PC-9 (cell line): ENCODE data around the gene OR51Q1. TPM values are rescaled to one million over a fixed set of nuclear protein-coding genes. Genes with fewer than 3 reads are reported as not detected.

Experiments
- BruUV-seq: library from RNA; stranded (reverse); fragments of 400-500 nt; replicated peaks from 2 replicates; lab custom pipeline; 2021; lab: Mats Ljungman, UMichigan
- CTCF ChIA-PET: fragments of 300-600 bp; sonication (Branson Sonifier 250); formaldehyde crosslinking; loops from one replicate; lab custom pipeline; 2022; ENCODE audit warnings: antibody characterized with exemption; lab: Charles Lee
- POLR2A ChIA-PET: fragments of 300-600 bp; sonication (Branson Sonifier 250); formaldehyde crosslinking; loops from one replicate; lab custom pipeline; 2022; ENCODE audit warnings: antibody characterized with exemption; ENCODE audit not compliant: unreplicated experiment; lab: Charles Lee
- DNase-seq, 2 experiments: peaks; one replicate each; pipeline versions ENCODE4 v3.0.0 to v3.0.0-alpha.2; 2015 to 2022; ENCODE audit warnings: mixed read lengths in 1 of 2
- H2AFZ ChIP-seq: fragments of 200-600 bp; sonication (generic); 2 replicates; pipeline ENCODE4 v1.8.1; 2017; ENCODE audit warnings: antibody characterized with exemption
- H3F3A ChIP-seq: fragments of 200-600 bp; sonication (generic); 2 replicates; pipeline ENCODE4 v1.8.1; 2017; ENCODE audit warnings: antibody characterized with exemption, mild to moderate bottlenecking, low read depth; ENCODE audit not compliant: insufficient read depth
- H3K27ac ChIP-seq: fragments of 200-600 bp; sonication (generic); 2 replicates; pipeline ENCODE4 v1.6.1; 2016; ENCODE audit warnings: mixed run types
- H3K27me3 ChIP-seq: fragments of 200-600 bp; sonication (generic); 2 replicates; pipeline ENCODE4 v1.6.1; 2016; ENCODE audit warnings: low read depth, mixed run types; ENCODE audit not compliant: insufficient read depth
- H3K36me3 ChIP-seq: fragments of 200-600 bp; sonication (generic); 2 replicates; pipeline ENCODE4 v1.6.1; 2016; ENCODE audit warnings: low read depth, mixed run types
- H3K4me1 ChIP-seq: fragments of 200-600 bp; sonication (generic); replicated peaks from 2 replicates; pipeline ENCODE4 v1.6.1; 2016; ENCODE audit warnings: mixed run types; ENCODE audit not compliant: insufficient read depth
- H3K4me2 ChIP-seq: fragments of 200-600 bp; sonication (generic); 2 replicates; pipeline ENCODE4 v1.6.1; 2017; ENCODE audit warnings: mixed run types
- H3K4me3 ChIP-seq: fragments of 200-600 bp; sonication (generic); 2 replicates; pipeline ENCODE4 v1.6.1; 2016; ENCODE audit warnings: mixed run types
- H3K79me2 ChIP-seq: fragments of 200-600 bp; sonication (generic); 2 replicates; pipeline ENCODE4 v1.6.1; 2017; ENCODE audit warnings: low read depth, mixed run types
- H3K9me2 ChIP-seq: fragments of 200-600 bp; sonication (generic); 2 replicates; pipeline ENCODE4 v1.8.1; 2017; ENCODE audit warnings: mild to moderate bottlenecking; ENCODE audit not compliant: insufficient read depth
- H3K9me3 ChIP-seq: fragments of 200-600 bp; sonication (generic); 2 replicates; pipeline ENCODE4 v1.8.1; 2016; ENCODE audit warnings: low read depth; ENCODE audit not compliant: insufficient read depth
- H4K20me1 ChIP-seq: fragments of 200-600 bp; sonication (generic); 2 replicates; pipeline ENCODE4 v1.8.1; 2017; ENCODE audit not compliant: insufficient read depth
- EZH2 ChIP-seq: fragments of 200-600 bp; sonication (generic); IDR thresholded peaks from 2 replicates; pipeline ENCODE4 v1.8.0; 2017; ENCODE audit warnings: antibody characterized with exemption, low read depth
- intact Hi-C: fragments of 100-400 bp; cut with micrococcal nuclease; formaldehyde crosslinking; loops from one replicate; pipeline ENCODE4 v1.10.0; 2022; ENCODE audit not compliant: unreplicated experiment
- total RNA-seq: library from RNA; stranded (reverse); gene quantifications from 2 replicates; pipeline ENCODE4 v1.2.3, GENCODE V29; 2021
- TF ChIP-seq, protein P1 (sequence below): fragments of 200-600 bp; sonication (generic); conservative IDR thresholded peaks from 2 replicates; pipeline ENCODE4 v1.6.1; 2017; ENCODE audit warnings: mixed run types, antibody characterized with exemption, mild to moderate bottlenecking, moderate library complexity

Gene OR51Q1
- total RNA-seq, 1 experiment from 2014 or later = not detected

DNA sequence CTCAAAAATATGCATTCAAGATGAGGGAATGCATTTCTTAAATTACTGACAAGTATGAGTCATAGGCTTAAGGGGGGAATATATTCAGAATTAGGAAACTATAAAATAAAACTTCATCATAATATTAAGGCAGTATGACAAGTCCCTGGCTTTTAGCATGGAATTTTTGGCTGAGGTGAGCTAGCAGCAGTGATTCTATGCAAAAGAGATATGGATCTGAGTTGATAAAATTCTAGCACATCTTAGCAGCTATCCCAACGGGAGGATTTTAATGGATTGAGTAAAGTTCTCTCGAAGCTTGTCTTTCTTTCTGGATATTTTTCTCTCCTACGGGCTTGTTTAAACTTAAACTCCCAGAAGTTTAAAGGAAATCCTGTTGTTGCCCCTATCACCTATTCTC lies 1.2 kb downstream of the OR51Q1 start:
- Histone ChIP-seq H3K4me3 (no peak overlapping the region), H3K27ac (no peak overlapping the region), H3K4me2 (no peak overlapping the region), H3K4me1 (no peaks in the 10 kb centered on the region), H3K9me2 (no peaks in the 10 kb centered on the region), H3K36me3 (no peaks in the 10 kb centered on the region), H3K79me2 (no peaks in the 10 kb centered on the region), H3K27me3 (no peaks in the 10 kb centered on the region), H4K20me1 (no peaks in the 10 kb centered on the region), H3K9me3 (no peaks in the 10 kb centered on the region), H2AFZ (no peak overlapping the region), H3F3A (no peaks in the 10 kb centered on the region)
- ChIA-PET POLR2A (no interaction called here), CTCF (no interaction called here)
- TF ChIP-seq EZH2 = no peak
- TF ChIP-seq, protein P1, sequence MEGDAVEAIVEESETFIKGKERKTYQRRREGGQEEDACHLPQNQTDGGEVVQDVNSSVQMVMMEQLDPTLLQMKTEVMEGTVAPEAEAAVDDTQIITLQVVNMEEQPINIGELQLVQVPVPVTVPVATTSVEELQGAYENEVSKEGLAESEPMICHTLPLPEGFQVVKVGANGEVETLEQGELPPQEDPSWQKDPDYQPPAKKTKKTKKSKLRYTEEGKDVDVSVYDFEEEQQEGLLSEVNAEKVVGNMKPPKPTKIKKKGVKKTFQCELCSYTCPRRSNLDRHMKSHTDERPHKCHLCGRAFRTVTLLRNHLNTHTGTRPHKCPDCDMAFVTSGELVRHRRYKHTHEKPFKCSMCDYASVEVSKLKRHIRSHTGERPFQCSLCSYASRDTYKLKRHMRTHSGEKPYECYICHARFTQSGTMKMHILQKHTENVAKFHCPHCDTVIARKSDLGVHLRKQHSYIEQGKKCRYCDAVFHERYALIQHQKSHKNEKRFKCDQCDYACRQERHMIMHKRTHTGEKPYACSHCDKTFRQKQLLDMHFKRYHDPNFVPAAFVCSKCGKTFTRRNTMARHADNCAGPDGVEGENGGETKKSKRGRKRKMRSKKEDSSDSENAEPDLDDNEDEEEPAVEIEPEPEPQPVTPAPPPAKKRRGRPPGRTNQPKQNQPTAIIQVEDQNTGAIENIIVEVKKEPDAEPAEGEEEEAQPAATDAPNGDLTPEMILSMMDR = no peak
- intact Hi-C loops = no loop called here
- no TSS peak for BruUV-seq
- DNase-seq = no peak

DNA sequence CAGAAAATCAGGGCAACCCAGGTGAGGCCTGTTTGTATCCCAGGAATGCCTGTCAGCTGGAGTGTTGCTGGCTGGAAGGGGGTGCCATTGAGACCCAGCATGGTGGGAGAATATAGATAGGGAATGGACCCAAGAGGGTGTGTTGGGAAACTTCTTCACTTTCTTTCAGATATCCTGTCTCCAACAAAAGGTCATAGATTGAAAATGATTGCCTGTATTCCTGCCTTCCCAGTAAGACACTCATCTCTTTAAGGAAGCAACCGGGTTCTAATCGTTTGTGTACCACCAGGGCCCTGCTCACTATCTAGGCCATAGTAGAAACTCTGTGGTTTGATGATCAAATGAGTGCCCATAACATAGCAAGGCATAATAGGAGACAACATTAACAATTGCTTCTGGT lies 19.5 kb downstream of the OR51Q1 start, which contains the start of gene OR51I1:
Gene OR51I1 (minus strand): TSS at position 101 of the 400 bp plus-strand sequence. CDS start 0 bp downstream, at position 101.
- TF ChIP-seq, protein P1 = no peak
- TF ChIP-seq EZH2 = no peak
- Histone ChIP-seq H3K27me3 (no peaks in the 10 kb centered on the region), H3K9me2 (no peaks in the 10 kb centered on the region), H3K4me2 (no peak within 1 kb of the TSS), H3K4me1 (no peaks in the 10 kb centered on the region), H3K79me2 (no peaks in the 10 kb centered on the region), H3F3A (no peaks in the 10 kb centered on the region), H3K27ac (no peak within 1 kb of the TSS), H2AFZ (no peak within 1 kb of the TSS), H3K36me3 (no peaks in the 10 kb centered on the region), H4K20me1 (no peaks in the 10 kb centered on the region), H3K9me3 (no peaks in the 10 kb centered on the region), H3K4me3 (no peak within 1 kb of the TSS)
- BruUV-seq = no TSS peak
- intact Hi-C loops = no loop called here
- CTCF ChIA-PET = no interaction called here
- POLR2A ChIA-PET = no interaction called here
- no peak for DNase-seq

DNA sequence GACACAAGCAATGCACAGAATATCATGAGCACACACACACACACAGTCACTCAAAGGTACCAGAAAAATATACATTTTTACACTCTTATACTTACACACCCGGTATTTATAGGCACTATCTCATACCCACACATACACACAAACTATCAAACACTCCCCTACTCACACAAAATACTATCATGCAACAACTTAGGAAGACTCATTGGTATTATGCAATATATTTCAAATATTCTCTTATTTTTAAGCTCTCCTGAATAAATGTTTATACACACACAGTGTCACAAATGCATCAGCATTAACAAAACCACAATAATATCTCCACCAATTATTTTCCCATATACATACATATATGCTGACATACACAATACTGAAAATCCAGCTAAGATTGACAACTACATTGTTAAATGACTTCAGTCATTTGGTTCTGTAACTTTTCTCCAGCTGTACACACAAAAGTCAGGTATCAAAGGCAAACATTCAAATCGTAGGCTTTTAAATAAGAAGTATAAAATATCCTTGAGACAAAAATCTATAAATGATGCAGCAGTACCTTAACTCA lies 22.0 kb downstream of the OR51Q1 start:
- H3K79me2 ChIP-seq = no peaks in the 10 kb centered on the region
- intact Hi-C loops = no loop called here
- H3K4me2 ChIP-seq = no peak overlapping the region
- H3F3A ChIP-seq = no peaks in the 10 kb centered on the region
- BruUV-seq = no TSS peak
- no peaks in the 10 kb centered on the region for H3K27me3 ChIP-seq
- no peak overlapping the region for H3K27ac ChIP-seq
- no peaks in the 10 kb centered on the region for H3K9me2 ChIP-seq
- no peaks in the 10 kb centered on the region for H3K36me3 ChIP-seq
- no peak overlapping the region for H2AFZ ChIP-seq
- no peaks in the 10 kb centered on the region for H3K4me1 ChIP-seq
- no peaks in the 10 kb centered on the region for H4K20me1 ChIP-seq
- H3K4me3 ChIP-seq = no peak overlapping the region
- H3K9me3 ChIP-seq = no peaks in the 10 kb centered on the region
- POLR2A ChIA-PET = no interaction called here
- CTCF ChIA-PET = no interaction called here
- TF ChIP-seq EZH2 = no peak
- TF ChIP-seq, protein P1 = no peak
- no peak for DNase-seq
